HAP-1 (cell line): Measurements from ENCODE around the gene IMPDH2.

Experiments
- DNase-seq, 2 experiments: peaks; one replicate each; pipeline ENCODE4 v3.0.0-alpha.2; 2016 to 2020; ENCODE audit warnings: low spot score in 2 of 2
- H3K27me3 ChIP-seq: fragments of 250-450 bp; sonication (Bioruptor Pico); 2 replicates; pipeline ENCODE4 v1.5.1; 2020; ENCODE audit warnings: low read depth, mild to moderate bottlenecking, moderate library complexity
- H3K36me3 ChIP-seq: fragments of 250-450 bp; sonication (Bioruptor Pico); replicated peaks from 2 replicates; pipeline ENCODE4 v1.5.1; 2020; ENCODE audit warnings: mild to moderate bottlenecking
- H3K4me1 ChIP-seq: fragments of 250-450 bp; sonication (Bioruptor Pico); 2 replicates; pipeline ENCODE4 v1.5.1; 2020; ENCODE audit warnings: mild to moderate bottlenecking
- H3K4me3 ChIP-seq: fragments of 250-450 bp; sonication (Bioruptor Pico); 2 replicates; pipeline ENCODE4 v1.5.1; 2020; ENCODE audit warnings: mild to moderate bottlenecking, moderate library complexity
- H3K9me3 ChIP-seq: fragments of 250-450 bp; sonication (Bioruptor Pico); 2 replicates; pipeline ENCODE4 v1.5.1; 2020; ENCODE audit warnings: mild to moderate bottlenecking, moderate library complexity
- in situ Hi-C: fragments of 300-500 bp; cut with MboI; formaldehyde crosslinking; loops from 3 replicates; pipeline ENCODE4 v1.14.3; 2020; ENCODE audit warnings: low sequenced_read_pairs, inconsistent platforms, mixed read lengths

Gene IMPDH2

DNA sequence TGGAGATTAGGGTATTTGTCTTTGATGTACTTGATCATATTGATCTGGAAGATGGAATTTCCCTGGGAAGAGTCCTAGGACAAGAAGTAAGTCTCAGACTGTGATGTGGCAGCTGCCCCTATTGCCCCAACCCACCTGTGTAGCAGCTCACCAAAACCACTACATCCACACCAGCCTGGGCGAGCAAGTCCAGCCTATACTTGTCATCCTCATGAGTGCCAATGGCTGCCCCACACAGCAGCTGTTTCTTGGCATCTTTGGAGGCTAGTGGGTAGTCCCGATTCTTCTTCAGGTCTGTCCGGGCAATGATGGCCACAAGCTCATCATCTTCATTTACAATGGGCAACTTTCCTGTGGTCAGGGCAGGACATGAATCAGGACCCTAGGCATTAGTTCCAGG is 2.7 kb downstream of the IMPDH2 start:
- H3K9me3 ChIP-seq = no peaks in the 10 kb centered on the region
- H3K4me3 ChIP-seq = no peak overlapping the region
- DNase-seq = no peak
- H3K4me1 ChIP-seq = peaks cover 13% of the 10 kb centered on the region
- in situ Hi-C loops = no loop called here
- peaks cover 67% of the 10 kb centered on the region for H3K36me3 ChIP-seq
- H3K27me3 ChIP-seq = no peaks in the 10 kb centered on the region

- no peaks in the 10 kb centered on the region for H3K27me3 ChIP-seq
- H3K9me3 ChIP-seq = no peaks in the 10 kb centered on the region
- in situ Hi-C loops = no loop called here
- peaks cover 13% of the 10 kb centered on the region for H3K4me1 ChIP-seq
- peaks cover 64% of the 10 kb centered on the region for H3K36me3 ChIP-seq
- DNase-seq = peak in 1 of 2 experiments; percentile 11
- H3K4me3 ChIP-seq = no peak overlapping the region
These were observed 3.2 kb downstream of the IMPDH2 start for GRCh38 chr3:49025793-49026520.

- Histone ChIP-seq H3K9me3 (no peaks in the 10 kb centered on the region), H3K4me1 (peaks cover 13% of the 10 kb centered on the region), H3K4me3 (no peak overlapping the region), H3K36me3 (peaks cover 64% of the 10 kb centered on the region), H3K27me3 (no peaks in the 10 kb centered on the region)
- in situ Hi-C loops = no loop called here
- DNase-seq = no peak
These were observed 4.0 kb downstream of the IMPDH2 start for GRCh38 chr3:49025005-49025792.

DNA sequence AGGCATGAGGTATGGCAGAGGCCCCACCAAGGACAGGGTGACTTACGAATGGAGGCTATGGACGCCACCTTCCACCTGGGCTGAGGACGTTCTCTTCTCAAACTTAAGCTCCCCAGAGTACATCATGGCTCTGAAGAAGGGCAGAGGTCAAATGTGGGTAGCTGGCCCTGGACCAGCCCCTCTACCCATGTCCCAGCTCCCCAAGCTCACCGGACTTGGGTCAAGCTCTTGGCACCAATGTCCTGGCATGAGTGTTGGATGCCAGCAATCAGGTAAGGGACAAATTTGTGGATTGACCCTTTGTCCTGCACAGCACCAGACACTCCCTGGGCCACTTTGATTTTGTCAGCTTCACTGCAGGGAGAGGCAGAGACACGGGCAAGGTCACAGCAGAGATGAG is 4.7 kb downstream of the IMPDH2 start:
- in situ Hi-C loops = no loop called here
- no peaks in the 10 kb centered on the region for H3K27me3 ChIP-seq
- H3K4me1 ChIP-seq = peaks cover 20% of the 10 kb centered on the region
- H3K36me3 ChIP-seq = peaks cover 64% of the 10 kb centered on the region
- DNase-seq = no peak
- H3K9me3 ChIP-seq = no peaks in the 10 kb centered on the region
- no peak overlapping the region for H3K4me3 ChIP-seq

DNA sequence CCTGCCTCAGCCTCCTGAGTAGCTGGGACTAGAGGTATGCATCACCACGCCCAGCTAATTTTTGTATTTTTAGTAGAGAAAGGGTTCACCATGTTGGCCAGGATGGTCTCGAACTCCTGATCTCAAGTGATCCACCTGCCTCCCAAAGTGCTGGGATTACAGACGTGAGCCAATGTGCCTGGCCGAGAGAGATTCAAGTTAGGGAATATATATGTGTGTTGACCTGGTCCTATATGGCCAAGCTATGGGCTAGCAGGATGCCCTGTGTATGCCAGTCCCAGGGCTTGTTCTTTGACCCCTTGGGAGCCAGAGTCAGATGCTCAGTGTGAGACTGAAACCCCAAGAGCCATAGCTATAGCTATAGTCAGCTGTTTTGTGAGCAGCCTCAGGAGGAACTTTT is 5.4 kb downstream of the IMPDH2 start:
- in situ Hi-C loops = no loop called here
- Histone ChIP-seq H3K9me3 (no peaks in the 10 kb centered on the region), H3K4me1 (peaks cover 27% of the 10 kb centered on the region), H3K27me3 (no peaks in the 10 kb centered on the region), H3K36me3 (peaks cover 64% of the 10 kb centered on the region), H3K4me3 (no peak overlapping the region)
- DNase-seq = no peak

GRCh38 chr3:49022688-49023171 is 6.5 kb downstream of the IMPDH2 start:
- Histone ChIP-seq H3K4me1 (peaks cover 19% of the 10 kb centered on the region), H3K9me3 (no peaks in the 10 kb centered on the region), H3K27me3 (no peaks in the 10 kb centered on the region), H3K4me3 (peak overlapping the region; percentile 84), H3K36me3 (peaks cover 56% of the 10 kb centered on the region)
- in situ Hi-C loops = no loop called here
- peak in 1 of 2 experiments; percentile 56 for DNase-seq

GRCh38 chr3:49021813-49022687 is 7.1 kb downstream of the IMPDH2 start, which contains the start of gene NDUFAF3:
Gene NDUFAF3, plus strand, starts transcription at chr3:49022121. Its CDS starts 24 bp downstream, at chr3:49022145.
- in situ Hi-C loops = no loop called here
- peak within 1 kb of the TSS; percentile 84 for H3K4me3 ChIP-seq
- peaks cover 49% of the 10 kb centered on the region for H3K36me3 ChIP-seq
- no peaks in the 10 kb centered on the region for H3K27me3 ChIP-seq
- no peaks in the 10 kb centered on the region for H3K9me3 ChIP-seq
- peak; percentile 85 to 96 for DNase-seq
- H3K4me1 ChIP-seq = peaks cover 19% of the 10 kb centered on the region

DNA sequence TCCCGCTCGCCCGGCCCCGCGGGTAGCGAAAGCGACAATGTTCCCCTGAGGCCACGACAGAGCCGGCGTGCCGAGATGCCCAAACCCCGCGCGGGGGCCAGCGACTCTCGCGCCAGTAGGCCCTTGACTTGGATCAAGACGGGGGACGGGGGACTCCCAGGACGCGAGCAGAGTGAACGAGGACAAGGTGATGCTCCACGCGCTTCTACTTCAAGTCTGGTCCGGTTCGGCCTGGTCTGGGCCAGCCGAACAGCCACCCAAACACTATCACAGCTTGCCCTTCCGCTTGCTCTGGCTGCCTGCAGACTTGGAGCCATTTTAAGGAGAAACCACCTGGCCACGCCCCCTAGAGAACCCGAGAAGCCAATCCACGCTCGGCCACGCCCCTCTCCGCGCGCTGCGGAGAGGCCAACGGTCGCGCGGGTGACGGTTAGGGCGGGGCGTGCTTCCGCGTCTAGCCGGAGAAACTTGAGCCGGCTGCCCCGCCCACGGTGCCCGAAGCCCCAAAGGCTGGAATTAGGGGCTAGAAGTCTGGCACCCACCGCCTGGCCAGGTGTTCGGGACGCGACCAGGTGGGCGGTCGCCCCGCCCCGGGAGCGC is 7.9 kb downstream of the IMPDH2 start:
- Histone ChIP-seq H3K4me1 (peaks cover 19% of the 10 kb centered on the region), H3K27me3 (no peaks in the 10 kb centered on the region), H3K4me3 (peak overlapping the region; percentile 84), H3K9me3 (no peaks in the 10 kb centered on the region), H3K36me3 (peaks cover 49% of the 10 kb centered on the region)
- in situ Hi-C loops = no loop called here
- DNase-seq = peak; percentile 92 to 100

DNA sequence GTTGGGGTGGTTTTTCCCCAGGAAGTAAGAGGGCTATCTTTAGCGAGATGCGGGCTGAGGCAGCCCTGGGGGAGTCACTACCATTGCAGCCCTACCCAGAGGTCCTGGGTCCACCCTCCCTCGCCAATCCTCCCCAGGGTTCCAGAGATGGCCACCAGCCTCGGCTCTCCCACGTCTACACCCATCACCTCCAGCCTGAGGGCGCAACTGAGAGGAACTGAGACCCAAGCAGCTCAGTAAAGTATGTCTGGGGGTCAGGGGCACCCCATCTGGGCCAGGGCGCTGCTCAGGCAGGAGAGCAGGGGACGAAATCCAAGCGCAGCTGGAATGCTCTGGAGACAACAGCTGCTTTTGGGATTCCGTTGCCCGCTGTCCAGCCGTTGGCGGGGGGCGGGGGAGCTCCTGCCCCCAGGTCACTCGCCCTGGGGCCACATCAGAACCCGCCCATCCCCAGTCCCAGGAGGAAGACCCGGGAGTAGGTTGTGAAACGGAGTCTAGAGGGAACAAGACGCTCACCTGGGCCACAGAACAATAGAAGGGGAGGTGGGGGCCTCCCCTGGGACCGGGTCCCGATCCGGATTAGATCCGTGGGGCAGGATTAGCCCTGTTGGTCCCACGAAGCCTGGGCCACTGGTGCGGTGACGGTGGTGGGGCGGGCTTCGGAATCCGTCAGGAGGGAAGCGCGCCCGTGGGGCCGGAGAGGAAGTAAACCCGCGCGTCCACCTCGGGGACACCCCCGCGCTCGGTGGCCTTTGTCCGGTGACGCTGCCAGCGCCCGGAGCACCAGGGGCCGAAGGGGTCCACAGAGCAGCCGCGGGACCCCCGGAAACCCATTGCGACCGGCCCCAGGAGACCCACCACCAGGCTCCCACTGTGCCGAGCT is 8.6 kb downstream of the IMPDH2 start:
- in situ Hi-C loops = no loop called here
- peaks cover 49% of the 10 kb centered on the region for H3K36me3 ChIP-seq
- no peaks in the 10 kb centered on the region for H3K9me3 ChIP-seq
- peak in 1 of 2 experiments; percentile 53 for DNase-seq
- H3K4me3 ChIP-seq = peak overlapping the region; percentile 84
- H3K27me3 ChIP-seq = no peaks in the 10 kb centered on the region
- peaks cover 19% of the 10 kb centered on the region for H3K4me1 ChIP-seq

GRCh38 chr3:49019941-49020329 is 9.3 kb downstream of the IMPDH2 start:
- in situ Hi-C loops = no loop called here
- Histone ChIP-seq H3K27me3 (no peaks in the 10 kb centered on the region), H3K4me3 (peak overlapping the region; percentile 84), H3K36me3 (peaks cover 49% of the 10 kb centered on the region), H3K9me3 (no peaks in the 10 kb centered on the region), H3K4me1 (peaks cover 19% of the 10 kb centered on the region)
- peak in 1 of 2 experiments; percentile 45 for DNase-seq

- peaks cover 19% of the 10 kb centered on the region for H3K4me1 ChIP-seq
- no peaks in the 10 kb centered on the region for H3K9me3 ChIP-seq
- in situ Hi-C loops = no loop called here
- DNase-seq = no peak
- H3K36me3 ChIP-seq = peaks cover 49% of the 10 kb centered on the region
- H3K27me3 ChIP-seq = no peaks in the 10 kb centered on the region
- H3K4me3 ChIP-seq = peak overlapping the region; percentile 84
These were observed 10.5 kb downstream of the IMPDH2 start for GRCh38 chr3:49018707-49019006.

GRCh38 chr3:49017971-49018706 is 11.1 kb downstream of the IMPDH2 start, which contains the start of gene DALRD3:
Gene DALRD3, minus strand, starts transcription at chr3:49018580. Its CDS starts 16 bp downstream, at chr3:49018564.
- Histone ChIP-seq H3K27me3 (no peaks in the 10 kb centered on the region), H3K9me3 (no peaks in the 10 kb centered on the region), H3K4me1 (peaks cover 18% of the 10 kb centered on the region), H3K36me3 (peaks cover 45% of the 10 kb centered on the region), H3K4me3 (peak within 1 kb of the TSS; percentile 84)
- in situ Hi-C loops = no loop called here
- DNase-seq = peak; percentile 65 to 82
